GM12873 (cell line): ENCODE measurements around the gene COG5.

Experiments used
- TF ChIP-seq, protein P1 (sequence below): IDR thresholded peaks from 2 replicates; pipeline ENCODE4 v1.5.1; 2012; ENCODE audit warnings: low read depth, mild to moderate bottlenecking, moderate library complexity, low read length, control low read depth; ENCODE audit not compliant: insufficient read depth; ENCODE audit errors: missing control alignments

Gene COG5

DNA sequence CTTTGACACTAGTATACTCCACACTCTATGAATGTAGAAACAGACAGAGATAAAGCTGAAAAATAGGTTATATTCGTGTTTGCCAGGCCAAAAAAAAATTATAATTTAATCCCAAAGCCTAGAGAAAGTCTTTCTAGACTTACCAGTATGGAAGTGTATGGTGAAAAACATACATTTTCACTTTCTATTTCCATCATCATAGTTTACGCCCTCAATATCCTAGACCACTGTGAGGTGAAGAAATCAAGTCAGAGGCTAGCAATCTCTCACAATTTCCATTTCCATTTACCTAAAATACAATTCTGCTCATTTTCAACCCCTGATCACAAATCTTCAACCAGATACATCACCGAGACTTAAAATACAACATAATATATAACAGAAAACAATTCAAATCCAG, 77.7 kb downstream of the COG5 start:
- TF ChIP-seq, protein P1, sequence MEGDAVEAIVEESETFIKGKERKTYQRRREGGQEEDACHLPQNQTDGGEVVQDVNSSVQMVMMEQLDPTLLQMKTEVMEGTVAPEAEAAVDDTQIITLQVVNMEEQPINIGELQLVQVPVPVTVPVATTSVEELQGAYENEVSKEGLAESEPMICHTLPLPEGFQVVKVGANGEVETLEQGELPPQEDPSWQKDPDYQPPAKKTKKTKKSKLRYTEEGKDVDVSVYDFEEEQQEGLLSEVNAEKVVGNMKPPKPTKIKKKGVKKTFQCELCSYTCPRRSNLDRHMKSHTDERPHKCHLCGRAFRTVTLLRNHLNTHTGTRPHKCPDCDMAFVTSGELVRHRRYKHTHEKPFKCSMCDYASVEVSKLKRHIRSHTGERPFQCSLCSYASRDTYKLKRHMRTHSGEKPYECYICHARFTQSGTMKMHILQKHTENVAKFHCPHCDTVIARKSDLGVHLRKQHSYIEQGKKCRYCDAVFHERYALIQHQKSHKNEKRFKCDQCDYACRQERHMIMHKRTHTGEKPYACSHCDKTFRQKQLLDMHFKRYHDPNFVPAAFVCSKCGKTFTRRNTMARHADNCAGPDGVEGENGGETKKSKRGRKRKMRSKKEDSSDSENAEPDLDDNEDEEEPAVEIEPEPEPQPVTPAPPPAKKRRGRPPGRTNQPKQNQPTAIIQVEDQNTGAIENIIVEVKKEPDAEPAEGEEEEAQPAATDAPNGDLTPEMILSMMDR: no peak

DNA sequence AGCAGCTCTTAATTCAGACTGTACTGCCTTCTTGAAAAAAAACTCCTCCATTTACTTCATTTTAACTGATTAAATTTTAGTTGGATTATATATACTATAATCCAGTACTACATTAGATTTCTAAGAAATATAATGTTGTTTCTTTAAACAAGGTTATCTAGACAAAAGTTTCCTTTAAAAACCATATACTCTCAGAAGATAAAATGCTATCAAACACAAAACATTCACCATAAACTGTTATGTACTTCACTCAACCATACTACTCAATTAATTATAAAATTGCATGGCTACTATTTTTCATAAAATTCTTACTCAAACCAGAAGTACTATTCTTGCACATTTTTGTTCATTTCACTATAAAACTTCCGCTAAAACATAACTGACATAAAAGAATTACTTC, 81.1 kb downstream of the COG5 start:
- TF ChIP-seq, protein P1: no peak

DNA sequence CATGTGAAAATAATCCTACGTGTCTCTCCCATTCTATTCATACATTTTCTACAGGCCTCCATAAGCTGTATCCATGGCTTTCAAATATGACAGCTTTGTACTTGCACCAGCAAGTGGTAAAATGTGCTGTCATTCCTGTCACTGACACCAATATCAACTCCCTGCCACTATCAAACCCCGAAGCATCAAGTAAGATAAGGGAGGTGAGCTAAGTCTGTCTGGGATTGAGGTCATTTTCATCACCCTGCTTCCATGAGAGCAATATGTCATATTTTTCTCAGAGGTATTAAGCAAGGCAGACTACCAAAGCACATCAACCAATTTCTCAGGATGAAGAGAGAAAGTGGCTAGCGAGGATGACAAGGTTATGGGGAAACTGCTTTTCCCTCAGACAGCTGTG, 82.8 kb downstream of the COG5 start:
- TF ChIP-seq, protein P1: no peak

DNA sequence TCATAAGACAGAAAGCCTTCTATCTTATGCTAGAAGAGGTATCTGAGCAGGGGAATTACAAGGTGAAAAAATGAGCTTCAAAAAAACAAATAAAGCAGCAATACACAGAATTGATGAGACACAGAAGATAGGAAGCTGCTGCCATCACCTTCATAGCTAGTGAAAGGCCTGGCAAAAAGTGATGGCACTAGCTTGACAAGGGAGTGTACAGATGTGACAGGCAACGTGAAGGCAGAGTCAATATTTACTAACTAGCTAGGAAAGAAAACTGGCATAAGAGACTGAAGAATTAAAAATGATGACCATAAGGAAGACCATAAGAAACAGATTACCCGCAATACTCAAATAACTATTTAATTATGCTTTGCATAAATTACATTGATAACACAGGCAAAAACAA, 84.4 kb downstream of the COG5 start:
- TF ChIP-seq, protein P1: no peak

DNA sequence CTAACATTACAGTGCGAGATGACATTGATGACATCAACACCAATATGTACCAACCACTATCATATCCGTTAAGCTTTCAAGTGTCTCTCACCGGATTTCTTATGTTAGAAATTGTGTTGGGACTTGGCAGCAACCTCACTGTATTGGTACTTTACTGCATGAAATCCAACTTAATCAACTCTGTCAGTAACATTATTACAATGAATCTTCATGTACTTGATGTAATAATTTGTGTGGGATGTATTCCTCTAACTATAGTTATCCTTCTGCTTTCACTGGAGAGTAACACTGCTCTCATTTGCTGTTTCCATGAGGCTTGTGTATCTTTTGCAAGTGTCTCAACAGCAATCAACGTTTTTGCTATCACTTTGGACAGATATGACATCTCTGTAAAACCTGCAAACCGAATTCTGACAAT, 89.6 kb downstream of the COG5 start:
- TF ChIP-seq, protein P1: no peak

DNA sequence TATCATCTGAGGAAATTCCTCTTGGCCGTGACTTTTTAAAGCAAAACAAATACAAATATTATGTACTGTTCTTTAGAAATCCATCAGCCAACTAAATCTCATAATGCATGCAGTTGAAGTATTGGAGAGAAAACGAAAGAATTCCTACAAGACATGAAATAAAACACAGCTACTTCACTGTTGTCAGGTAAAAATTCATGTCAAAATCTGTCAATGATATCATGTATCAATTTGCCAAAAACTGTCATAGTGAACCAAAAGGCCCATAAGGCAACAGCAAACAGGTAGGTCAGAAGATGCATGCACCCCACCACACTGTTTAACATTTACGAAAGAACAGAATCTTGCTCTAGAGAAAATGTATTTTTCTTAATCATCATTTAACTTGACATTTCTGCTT, 91.6 kb downstream of the COG5 start:
- TF ChIP-seq, protein P1: no peak

DNA sequence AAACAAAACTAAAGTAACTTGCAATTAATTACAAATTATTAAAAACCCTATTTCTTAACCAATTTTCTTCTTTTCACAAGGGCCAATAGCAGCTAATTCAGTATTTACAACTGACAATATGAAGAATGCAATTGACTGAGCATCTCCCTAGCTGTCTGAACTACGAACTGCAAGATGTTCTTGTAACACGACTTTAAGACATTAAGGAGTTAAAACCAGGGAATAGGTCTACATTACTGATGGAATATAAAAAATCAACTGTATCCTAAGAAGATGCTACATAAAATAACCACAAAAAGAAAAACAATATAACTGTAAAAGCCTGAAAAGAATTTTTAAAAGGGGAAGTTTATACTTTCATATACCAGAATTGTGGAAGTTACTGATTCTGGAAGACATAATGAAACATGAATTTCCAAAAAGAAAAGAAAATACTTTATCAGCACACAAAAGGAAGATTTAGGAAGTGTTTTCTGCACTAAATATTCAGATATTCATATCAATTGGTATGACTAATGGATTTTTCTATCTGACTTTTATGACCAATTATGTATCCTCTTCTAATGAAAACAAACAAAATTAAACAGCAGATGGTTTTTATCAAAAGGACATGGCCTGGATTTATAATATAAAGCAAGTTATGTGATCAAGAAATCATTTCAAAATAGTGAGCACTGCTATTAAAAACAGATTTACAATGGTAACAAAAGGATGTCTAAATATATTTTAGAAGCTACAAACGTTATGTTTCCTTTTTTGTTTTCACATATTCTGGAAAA, 92.2 kb downstream of the COG5 start:
- TF ChIP-seq, protein P1: no peak
